GM13976 (cell line): ENCODE measurements around the gene MUSTN1.

Experiments used
- DNase-seq: peaks from one replicate; pipeline ENCODE4 v3.0.0; 2012; ENCODE audit warnings: low spot score
- in situ Hi-C: fragments of 300-500 bp; cut with MboI; formaldehyde crosslinking; loops from one replicate; pipeline ENCODE4 v1.12.0; 2022; ENCODE audit warnings: low sequenced_read_pairs, mixed read lengths, inconsistent platforms; ENCODE audit not compliant: unreplicated experiment
- TF ChIP-seq, protein P1 (sequence below): IDR thresholded peaks from 2 replicates; pipeline ENCODE4 v1.5.1; 2012; ENCODE audit warnings: borderline replicate concordance, mild to moderate bottlenecking; ENCODE audit not compliant: insufficient read depth; ENCODE audit errors: extremely low read depth, missing control alignments, control extremely low read depth

The MUSTN1 gene

DNA sequence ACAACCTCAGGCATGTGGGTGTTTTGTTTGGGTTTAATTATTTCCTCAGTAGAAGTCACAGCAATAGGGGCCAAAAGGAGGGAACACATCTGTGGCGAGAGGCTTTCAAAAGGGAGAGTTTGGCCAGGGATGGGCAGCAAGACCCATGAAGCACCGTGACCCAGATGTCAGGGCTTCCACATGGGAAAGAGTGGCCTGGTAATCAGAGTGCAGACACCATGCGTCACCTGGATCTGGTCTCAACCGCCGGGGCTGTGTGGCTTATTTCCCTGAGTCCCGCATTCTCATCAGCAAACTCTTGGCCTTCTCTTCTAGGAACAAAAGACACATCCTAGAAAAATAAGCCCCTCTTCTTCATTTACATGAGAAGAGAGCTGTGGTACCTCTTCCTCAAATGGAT, 12.4 kb upstream of the MUSTN1 start:
- in situ Hi-C loops = loop anchor here (10.0 kb wide), 1 partner anchor 228 kb away; no protein-coding TSS in a partner anchor
- no peak for DNase-seq
- TF ChIP-seq, protein P1, sequence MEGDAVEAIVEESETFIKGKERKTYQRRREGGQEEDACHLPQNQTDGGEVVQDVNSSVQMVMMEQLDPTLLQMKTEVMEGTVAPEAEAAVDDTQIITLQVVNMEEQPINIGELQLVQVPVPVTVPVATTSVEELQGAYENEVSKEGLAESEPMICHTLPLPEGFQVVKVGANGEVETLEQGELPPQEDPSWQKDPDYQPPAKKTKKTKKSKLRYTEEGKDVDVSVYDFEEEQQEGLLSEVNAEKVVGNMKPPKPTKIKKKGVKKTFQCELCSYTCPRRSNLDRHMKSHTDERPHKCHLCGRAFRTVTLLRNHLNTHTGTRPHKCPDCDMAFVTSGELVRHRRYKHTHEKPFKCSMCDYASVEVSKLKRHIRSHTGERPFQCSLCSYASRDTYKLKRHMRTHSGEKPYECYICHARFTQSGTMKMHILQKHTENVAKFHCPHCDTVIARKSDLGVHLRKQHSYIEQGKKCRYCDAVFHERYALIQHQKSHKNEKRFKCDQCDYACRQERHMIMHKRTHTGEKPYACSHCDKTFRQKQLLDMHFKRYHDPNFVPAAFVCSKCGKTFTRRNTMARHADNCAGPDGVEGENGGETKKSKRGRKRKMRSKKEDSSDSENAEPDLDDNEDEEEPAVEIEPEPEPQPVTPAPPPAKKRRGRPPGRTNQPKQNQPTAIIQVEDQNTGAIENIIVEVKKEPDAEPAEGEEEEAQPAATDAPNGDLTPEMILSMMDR = no peak

DNA sequence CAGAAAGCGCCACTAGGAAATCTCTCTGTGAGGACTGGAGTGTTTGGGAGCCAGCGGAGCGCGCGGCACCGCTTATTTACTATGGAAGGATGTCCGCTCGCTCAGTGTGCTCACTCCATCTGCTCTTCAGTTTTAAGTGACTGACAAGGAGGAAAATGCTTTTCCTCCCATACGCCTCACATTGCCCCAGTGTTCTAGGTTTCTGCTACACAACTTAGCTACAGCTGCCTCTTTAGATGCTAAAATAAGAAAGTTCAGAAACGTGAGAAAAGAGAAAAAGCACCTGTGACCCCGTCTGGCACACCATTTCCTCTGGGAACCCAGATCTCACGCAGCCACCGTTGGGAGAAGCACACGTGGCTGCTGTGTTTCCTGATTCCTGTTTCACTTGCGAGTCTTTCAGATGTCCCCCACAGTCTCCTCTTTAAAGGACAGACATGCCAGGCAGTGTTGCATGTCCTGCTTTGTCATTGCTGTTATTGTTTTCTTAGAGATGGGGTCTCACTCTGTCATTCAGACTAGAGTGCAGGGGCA, 11.7 kb upstream of the MUSTN1 start:
- in situ Hi-C loops = loop anchor here (10.0 kb wide), 1 partner anchor 228 kb away; no protein-coding TSS in a partner anchor
- TF ChIP-seq, protein P1 = no peak
- DNase-seq = no peak

DNA sequence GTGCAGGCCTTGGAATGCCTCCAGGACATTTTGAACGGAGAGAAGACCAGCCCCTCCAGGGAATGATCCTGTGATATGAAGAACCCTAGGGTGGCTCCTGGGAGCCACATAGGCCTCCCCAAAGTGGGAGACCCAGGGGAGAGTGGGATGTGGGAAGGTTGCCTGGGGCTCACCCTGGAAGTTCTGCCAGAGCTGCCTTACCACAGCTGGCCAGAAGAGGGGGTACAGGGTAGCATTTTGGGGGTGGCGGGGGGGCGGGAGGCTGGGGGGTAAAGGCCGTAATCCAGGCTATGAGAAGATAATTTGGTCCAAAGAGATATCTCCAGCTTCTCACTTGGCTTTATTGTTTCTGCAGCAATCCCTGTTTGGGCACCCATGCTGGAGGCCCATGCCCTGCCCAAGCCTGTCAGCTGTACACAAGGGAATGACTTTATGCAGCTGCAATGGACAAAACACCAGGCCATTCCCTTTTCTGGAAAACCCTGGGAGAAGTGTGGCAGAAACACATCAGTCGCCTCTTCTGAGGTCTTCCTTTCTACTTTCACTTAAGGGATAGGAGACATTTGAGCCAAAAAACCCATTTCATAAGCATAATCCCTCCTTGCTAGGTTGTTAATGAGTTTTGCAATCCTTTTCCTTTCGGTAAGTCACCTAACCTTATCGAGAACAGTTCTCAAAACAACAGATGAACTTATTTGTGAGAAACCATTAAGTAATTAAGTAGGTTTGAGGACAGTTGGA, 11.0 kb upstream of the MUSTN1 start:
- TF ChIP-seq, protein P1 = peak; percentile 27
- DNase-seq = no peak
- in situ Hi-C loops = loop anchor here (10.0 kb wide), 1 partner anchor 229 kb away; no protein-coding TSS in a partner anchor

DNA sequence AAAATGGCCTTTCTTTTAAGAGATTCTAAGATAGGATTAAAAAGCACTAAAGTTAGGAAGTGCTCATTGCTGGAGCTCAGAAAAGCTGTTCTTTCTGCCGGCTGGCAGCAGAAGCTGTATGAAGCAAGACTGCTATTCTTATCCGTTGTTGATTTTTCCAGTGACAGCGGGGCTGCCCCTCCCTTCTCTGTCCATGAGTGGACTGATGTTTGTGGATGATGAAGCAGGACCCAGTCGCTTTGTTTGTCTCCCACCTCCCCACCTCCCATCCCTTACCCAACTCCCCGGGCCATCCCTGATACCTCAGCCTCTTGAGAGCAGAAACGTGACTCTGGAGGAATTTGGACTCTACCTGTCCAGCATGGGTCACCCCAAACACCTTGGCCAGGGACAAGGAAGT, 10.3 kb upstream of the MUSTN1 start:
- DNase-seq = no peak
- in situ Hi-C loops = loop anchor here (10.0 kb wide), 1 partner anchor 230 kb away; no protein-coding TSS in a partner anchor
- TF ChIP-seq, protein P1 = no peak

DNA sequence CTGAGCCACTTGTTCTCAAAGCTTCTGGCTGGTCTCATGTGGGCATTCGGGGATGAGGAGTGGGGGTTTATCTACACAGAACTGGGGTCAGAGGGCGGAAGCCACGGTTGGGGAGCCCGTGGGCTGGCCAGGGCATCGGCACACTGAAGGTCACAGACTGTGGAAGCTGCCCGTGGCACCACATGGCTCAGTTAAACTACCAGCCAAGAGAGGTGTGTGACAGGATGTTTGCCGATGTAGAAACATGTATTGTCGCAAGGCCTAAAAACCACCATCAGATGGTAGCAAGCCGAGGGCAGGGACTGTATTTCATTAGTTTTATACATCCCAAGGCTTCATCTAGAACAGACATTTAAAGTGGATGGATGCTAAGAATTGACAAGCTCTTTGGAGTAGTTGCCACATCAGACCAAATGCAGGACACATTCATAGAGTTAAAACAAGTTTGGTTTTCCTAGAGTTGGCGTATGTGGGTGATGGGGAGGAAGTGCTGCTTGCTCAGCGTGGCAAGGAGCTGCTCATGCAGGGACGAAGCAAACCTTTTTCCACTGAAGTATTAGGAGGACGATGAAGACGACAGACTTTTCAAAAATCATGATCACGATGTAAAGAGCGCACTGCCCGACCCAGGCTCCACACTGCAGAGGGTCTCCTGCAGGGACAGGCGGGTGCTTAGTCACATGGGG, 9.6 kb upstream of the MUSTN1 start:
- in situ Hi-C loops = loop anchor here (10.0 kb wide), 1 partner anchor 230 kb away; no protein-coding TSS in a partner anchor
- TF ChIP-seq, protein P1 = no peak

DNA sequence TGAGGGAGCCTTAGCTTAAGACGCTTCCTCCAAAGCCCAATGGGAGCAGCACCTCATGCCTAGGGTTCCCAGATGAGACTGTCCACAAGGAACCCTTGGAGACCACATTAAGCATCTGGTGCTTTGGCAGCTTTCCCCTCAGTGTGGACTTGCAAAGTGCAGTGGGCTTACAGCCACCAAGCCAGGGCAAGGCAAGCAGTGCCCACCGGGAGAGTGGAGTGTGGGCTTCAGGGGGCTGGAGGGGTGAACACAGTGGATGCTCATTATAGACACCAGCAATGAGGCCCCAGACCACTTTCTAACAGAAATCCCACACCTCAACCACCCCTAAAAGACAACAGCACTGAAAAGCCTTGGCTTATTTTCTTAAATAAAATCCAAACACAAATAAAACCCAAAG, 9.1 kb upstream of the MUSTN1 start:
- no peak for DNase-seq
- TF ChIP-seq, protein P1 = no peak
- in situ Hi-C loops = loop anchor here (10.0 kb wide), 1 partner anchor 231 kb away; no protein-coding TSS in a partner anchor

More for the DNA sequence above, 9.6 kb upstream of the MUSTN1 start:
- DNase-seq = no peak
